ENCODE data around the gene TRIO.

TRIO gene

DNA sequence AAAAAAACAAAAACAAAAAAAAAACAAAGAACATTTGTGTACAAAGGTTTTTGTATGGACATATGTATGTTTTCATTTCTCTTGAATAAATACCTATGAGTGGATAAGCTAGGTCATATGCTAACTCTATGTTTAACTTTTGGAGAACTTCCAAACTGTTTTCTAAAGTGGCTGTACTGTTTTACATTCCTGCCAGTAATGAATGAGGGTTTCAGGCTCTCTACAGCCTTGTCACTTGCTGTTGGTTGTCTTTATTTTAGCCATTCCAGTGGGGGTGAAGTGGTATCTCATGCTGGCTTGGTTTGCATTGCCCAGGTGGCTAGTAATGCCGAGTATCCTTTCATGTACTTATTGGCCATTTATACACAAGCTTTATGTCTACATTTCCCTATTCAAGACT lies 9.1 kb upstream of the TRIO start:
- no peak for ATAC-seq

DNA sequence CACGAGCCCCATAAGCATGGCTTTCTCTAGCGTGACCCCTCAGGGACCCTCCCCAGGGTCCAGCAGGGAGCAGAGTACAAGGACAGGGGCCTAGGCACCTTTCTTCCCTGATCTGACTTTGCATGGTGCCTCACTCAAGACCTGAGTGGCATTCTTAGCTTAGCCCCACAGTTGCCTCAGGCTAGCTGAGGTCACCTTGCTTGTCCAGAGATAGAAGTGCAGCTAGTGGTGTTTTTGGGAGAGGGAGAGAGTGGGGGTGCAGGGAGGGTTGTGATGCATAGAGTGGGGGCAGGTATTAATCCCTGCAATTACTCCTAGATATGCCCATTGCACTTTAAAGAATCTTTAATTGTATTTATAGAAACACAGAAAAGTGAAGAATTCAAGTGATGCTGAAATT lies 8.4 kb upstream of the TRIO start:
- no peak for ATAC-seq
- TF ChIP-seq TOX (CRISPR knock-in tag; IDR thresholded peaks at IDR 0.05; ENCODE audit: borderline replicate concordance) (no peak), BACH2 (CRISPR knock-in tag; IDR thresholded peaks at IDR 0.05; ENCODE audit: borderline replicate concordance) (no peak), CSDC2 (CRISPR knock-in tag; IDR thresholded peaks at IDR 0.05) (no peak), ZFP3 (CRISPR knock-in tag; IDR thresholded peaks at IDR 0.05) (no peak), GLIS3 (CRISPR knock-in tag; IDR thresholded peaks at IDR 0.05) (no peak), ZC3H10 (CRISPR knock-in tag; IDR thresholded peaks at IDR 0.05) (no peak), PATZ1 (CRISPR knock-in tag; IDR thresholded peaks at IDR 0.05; ENCODE audit: borderline replicate concordance) (no peak), ZNF565 (CRISPR knock-in tag; conservative IDR thresholded peaks at IDR 0.05; ENCODE audit: low read depth) (no peak), ARNTL (CRISPR knock-in tag; IDR thresholded peaks at IDR 0.05; ENCODE audit: borderline replicate concordance, low read depth) (no peak), ZFP30 (CRISPR knock-in tag; IDR thresholded peaks at IDR 0.05) (no peak), OSR1 (CRISPR knock-in tag; IDR thresholded peaks at IDR 0.05) (no peak), SNAI2 (CRISPR knock-in tag; IDR thresholded peaks at IDR 0.05) (no peak), RARB (CRISPR knock-in tag; IDR thresholded peaks at IDR 0.05) (no peak)
- TF ChIP-seq, protein P1, sequence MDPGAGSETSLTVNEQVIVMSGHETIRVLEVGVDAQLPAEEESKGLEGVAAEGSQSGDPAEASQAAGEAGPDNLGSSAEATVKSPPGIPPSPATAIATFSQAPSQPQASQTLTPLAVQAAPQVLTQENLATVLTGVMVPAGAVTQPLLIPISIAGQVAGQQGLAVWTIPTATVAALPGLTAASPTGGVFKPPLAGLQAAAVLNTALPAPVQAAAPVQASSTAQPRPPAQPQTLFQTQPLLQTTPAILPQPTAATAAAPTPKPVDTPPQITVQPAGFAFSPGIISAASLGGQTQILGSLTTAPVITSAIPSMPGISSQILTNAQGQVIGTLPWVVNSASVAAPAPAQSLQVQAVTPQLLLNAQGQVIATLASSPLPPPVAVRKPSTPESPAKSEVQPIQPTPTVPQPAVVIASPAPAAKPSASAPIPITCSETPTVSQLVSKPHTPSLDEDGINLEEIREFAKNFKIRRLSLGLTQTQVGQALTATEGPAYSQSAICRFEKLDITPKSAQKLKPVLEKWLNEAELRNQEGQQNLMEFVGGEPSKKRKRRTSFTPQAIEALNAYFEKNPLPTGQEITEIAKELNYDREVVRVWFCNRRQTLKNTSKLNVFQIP (CRISPR knock-in tag; IDR thresholded peaks at IDR 0.05; ENCODE audit: borderline replicate concordance, low read depth): no peak
- TF ChIP-seq, protein P2, sequence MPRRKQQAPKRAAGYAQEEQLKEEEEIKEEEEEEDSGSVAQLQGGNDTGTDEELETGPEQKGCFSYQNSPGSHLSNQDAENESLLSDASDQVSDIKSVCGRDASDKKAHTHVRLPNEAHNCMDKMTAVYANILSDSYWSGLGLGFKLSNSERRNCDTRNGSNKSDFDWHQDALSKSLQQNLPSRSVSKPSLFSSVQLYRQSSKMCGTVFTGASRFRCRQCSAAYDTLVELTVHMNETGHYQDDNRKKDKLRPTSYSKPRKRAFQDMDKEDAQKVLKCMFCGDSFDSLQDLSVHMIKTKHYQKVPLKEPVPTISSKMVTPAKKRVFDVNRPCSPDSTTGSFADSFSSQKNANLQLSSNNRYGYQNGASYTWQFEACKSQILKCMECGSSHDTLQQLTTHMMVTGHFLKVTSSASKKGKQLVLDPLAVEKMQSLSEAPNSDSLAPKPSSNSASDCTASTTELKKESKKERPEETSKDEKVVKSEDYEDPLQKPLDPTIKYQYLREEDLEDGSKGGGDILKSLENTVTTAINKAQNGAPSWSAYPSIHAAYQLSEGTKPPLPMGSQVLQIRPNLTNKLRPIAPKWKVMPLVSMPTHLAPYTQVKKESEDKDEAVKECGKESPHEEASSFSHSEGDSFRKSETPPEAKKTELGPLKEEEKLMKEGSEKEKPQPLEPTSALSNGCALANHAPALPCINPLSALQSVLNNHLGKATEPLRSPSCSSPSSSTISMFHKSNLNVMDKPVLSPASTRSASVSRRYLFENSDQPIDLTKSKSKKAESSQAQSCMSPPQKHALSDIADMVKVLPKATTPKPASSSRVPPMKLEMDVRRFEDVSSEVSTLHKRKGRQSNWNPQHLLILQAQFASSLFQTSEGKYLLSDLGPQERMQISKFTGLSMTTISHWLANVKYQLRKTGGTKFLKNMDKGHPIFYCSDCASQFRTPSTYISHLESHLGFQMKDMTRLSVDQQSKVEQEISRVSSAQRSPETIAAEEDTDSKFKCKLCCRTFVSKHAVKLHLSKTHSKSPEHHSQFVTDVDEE (CRISPR knock-in tag; IDR thresholded peaks at IDR 0.05): no peak

More for the DNA sequence above, 9.1 kb upstream of the TRIO start:
- TF ChIP-seq ZNF70 (CRISPR knock-in tag; IDR thresholded peaks at IDR 0.05): no peak
- no peak for TF ChIP-seq SNAI2 (CRISPR knock-in tag; IDR thresholded peaks at IDR 0.05)
- no peak for TF ChIP-seq ZFP30 (CRISPR knock-in tag; IDR thresholded peaks at IDR 0.05)
- no peak for TF ChIP-seq BACH2 (CRISPR knock-in tag; IDR thresholded peaks at IDR 0.05; ENCODE audit: borderline replicate concordance)
- no peak for TF ChIP-seq PPARA (CRISPR knock-in tag; IDR thresholded peaks at IDR 0.05; ENCODE audit: borderline replicate concordance)
- no peak for TF ChIP-seq ISL1 (CRISPR knock-in tag; IDR thresholded peaks at IDR 0.05)
- TF ChIP-seq, protein P3, sequence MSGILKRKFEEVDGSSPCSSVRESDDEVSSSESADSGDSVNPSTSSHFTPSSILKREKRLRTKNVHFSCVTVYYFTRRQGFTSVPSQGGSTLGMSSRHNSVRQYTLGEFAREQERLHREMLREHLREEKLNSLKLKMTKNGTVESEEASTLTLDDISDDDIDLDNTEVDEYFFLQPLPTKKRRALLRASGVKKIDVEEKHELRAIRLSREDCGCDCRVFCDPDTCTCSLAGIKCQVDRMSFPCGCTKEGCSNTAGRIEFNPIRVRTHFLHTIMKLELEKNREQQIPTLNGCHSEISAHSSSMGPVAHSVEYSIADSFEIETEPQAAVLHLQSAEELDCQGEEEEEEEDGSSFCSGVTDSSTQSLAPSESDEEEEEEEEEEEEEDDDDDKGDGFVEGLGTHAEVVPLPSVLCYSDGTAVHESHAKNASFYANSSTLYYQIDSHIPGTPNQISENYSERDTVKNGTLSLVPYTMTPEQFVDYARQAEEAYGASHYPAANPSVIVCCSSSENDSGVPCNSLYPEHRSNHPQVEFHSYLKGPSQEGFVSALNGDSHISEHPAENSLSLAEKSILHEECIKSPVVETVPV (CRISPR knock-in tag; IDR thresholded peaks at IDR 0.05): no peak
- TF ChIP-seq CREB5 (CRISPR knock-in tag; IDR thresholded peaks at IDR 0.05; ENCODE audit: low read depth): no peak
- no peak for TF ChIP-seq RARB (CRISPR knock-in tag; IDR thresholded peaks at IDR 0.05)
- TF ChIP-seq, protein P2 (CRISPR knock-in tag; IDR thresholded peaks at IDR 0.05): no peak
- no peak for TF ChIP-seq TCF4 (CRISPR knock-in tag; IDR thresholded peaks at IDR 0.05; ENCODE audit: borderline replicate concordance)
- TF ChIP-seq ZNF565 (CRISPR knock-in tag; conservative IDR thresholded peaks at IDR 0.05; ENCODE audit: low read depth): no peak
- TF ChIP-seq PATZ1 (CRISPR knock-in tag; IDR thresholded peaks at IDR 0.05; ENCODE audit: borderline replicate concordance): no peak
- no peak for TF ChIP-seq ZFP3 (CRISPR knock-in tag; IDR thresholded peaks at IDR 0.05)
